ENCODE data around the gene IL1RAPL1. TPM values are rescaled to one million over a fixed set of nuclear protein-coding genes. Genes with fewer than 3 reads are reported as not detected.

The IL1RAPL1 gene
- total RNA-seq, 2 donors from 2014 or later = 0.54 TPM; not detected in 1

DNA sequence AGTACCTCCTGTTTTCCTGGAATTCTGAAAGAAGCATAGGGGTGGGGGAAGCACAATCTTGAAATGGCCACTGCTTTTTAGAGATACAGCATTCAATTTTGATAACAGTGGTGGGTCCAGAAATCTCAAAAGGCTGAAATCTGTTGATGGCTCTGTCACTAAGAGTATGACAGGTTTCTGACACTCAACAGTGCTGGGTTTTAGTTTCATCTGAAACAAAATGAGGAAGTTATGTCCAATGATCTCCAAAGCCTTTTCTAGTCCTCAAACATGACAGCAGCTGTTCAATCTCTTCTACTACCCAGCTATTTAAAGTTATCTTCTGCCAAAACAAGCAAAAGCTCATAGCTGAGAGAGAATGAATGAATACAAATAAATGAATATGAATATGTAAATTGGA is 110.5 kb downstream of the IL1RAPL1 start:
- no peak overlapping the region for H3K27ac ChIP-seq
- ATAC-seq (ENCODE audit: insufficient number of reproducible peaks, low FRiP score, low read depth) = no peak
- no peaks in the 10 kb centered on the region for H3K27me3 ChIP-seq (replicated peaks; ENCODE audit: insufficient read depth)
- no peaks in the 10 kb centered on the region for H3K9me3 ChIP-seq
- no peaks in the 10 kb centered on the region for H3K4me1 ChIP-seq (ENCODE audit: control insufficient read depth in 1 of 2, low read depth in 2 of 2)
- no peak for DNase-seq (ENCODE audit: low spot score)
- TF ChIP-seq, protein P1, sequence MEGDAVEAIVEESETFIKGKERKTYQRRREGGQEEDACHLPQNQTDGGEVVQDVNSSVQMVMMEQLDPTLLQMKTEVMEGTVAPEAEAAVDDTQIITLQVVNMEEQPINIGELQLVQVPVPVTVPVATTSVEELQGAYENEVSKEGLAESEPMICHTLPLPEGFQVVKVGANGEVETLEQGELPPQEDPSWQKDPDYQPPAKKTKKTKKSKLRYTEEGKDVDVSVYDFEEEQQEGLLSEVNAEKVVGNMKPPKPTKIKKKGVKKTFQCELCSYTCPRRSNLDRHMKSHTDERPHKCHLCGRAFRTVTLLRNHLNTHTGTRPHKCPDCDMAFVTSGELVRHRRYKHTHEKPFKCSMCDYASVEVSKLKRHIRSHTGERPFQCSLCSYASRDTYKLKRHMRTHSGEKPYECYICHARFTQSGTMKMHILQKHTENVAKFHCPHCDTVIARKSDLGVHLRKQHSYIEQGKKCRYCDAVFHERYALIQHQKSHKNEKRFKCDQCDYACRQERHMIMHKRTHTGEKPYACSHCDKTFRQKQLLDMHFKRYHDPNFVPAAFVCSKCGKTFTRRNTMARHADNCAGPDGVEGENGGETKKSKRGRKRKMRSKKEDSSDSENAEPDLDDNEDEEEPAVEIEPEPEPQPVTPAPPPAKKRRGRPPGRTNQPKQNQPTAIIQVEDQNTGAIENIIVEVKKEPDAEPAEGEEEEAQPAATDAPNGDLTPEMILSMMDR (IDR thresholded peaks at IDR 0.05) = no peak
- H3K4me3 ChIP-seq = no peak overlapping the region
- no peaks in the 10 kb centered on the region for H3K36me3 ChIP-seq

DNA sequence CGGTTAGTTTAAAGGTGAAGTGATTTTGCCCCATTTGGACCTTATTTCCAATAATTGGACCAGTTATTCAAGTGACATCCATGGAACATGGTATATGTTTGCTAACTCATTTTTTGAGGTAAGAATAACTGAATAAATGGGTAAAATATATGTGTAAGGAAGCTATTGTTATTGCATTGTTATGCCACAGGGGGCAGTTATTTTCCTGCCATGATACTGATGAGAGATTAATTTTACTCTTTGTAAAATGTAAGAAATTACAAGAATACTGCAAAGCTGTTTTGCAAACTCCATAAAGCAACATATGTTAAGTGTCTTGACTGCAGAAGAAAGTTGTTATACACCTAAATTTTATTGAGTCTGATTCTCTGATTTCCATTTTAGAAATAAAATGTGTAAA is 114.0 kb downstream of the IL1RAPL1 start:
- H3K4me3 ChIP-seq = no peak overlapping the region

GRCh38 chrX:28706964-28707363 is 119.7 kb downstream of the IL1RAPL1 start:
- Histone ChIP-seq H3K9me3 (no peaks in the 10 kb centered on the region), H3K4me3 (no peak overlapping the region), H3K27ac (no peak overlapping the region), H3K27me3 (replicated peaks; ENCODE audit: insufficient read depth) (no peaks in the 10 kb centered on the region), H3K4me1 (ENCODE audit: control insufficient read depth in 1 of 2, low read depth in 2 of 2) (no peaks in the 10 kb centered on the region), H3K36me3 (no peaks in the 10 kb centered on the region)
- TF ChIP-seq, protein P1 (IDR thresholded peaks at IDR 0.05) = no peak
- no peak for ATAC-seq (ENCODE audit: insufficient number of reproducible peaks, low FRiP score, low read depth)
- DNase-seq (ENCODE audit: low spot score) = no peak

More for the DNA sequence above, 114.0 kb downstream of the IL1RAPL1 start:
- no peak for ATAC-seq (ENCODE audit: insufficient number of reproducible peaks, low FRiP score, low read depth)
- no peak for DNase-seq (ENCODE audit: low spot score)
- TF ChIP-seq, protein P1 (IDR thresholded peaks at IDR 0.05) = no peak
- Histone ChIP-seq H3K4me1 (ENCODE audit: control insufficient read depth in 1 of 2, low read depth in 2 of 2) (no peaks in the 10 kb centered on the region), H3K27ac (no peak overlapping the region), H3K27me3 (replicated peaks; ENCODE audit: insufficient read depth) (no peaks in the 10 kb centered on the region), H3K9me3 (no peaks in the 10 kb centered on the region), H3K36me3 (no peaks in the 10 kb centered on the region)

DNA sequence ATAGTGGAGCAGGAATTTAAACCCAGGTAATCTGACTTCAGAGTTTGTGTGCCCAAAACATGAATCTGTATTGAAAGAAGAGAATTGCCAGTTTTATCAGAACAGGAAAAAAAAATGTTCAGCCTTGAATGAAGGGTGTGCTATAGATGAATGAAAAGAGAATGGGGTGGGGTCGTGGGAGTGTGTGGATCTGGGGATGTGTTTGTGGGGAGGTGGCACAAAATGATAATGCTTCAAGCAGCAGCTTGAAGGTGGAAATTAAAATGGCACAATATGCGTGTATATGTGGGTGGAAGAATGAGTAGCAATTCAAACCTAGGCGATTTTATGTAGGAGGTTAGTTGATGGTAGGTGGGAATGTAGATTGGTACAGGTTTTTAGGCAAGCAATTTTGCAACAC is 122.2 kb downstream of the IL1RAPL1 start:
- Histone ChIP-seq H3K4me1 (ENCODE audit: control insufficient read depth in 1 of 2, low read depth in 2 of 2) (no peaks in the 10 kb centered on the region), H3K27me3 (replicated peaks; ENCODE audit: insufficient read depth) (no peaks in the 10 kb centered on the region), H3K4me3 (no peak overlapping the region), H3K9me3 (no peaks in the 10 kb centered on the region), H3K27ac (no peak overlapping the region), H3K36me3 (no peaks in the 10 kb centered on the region)
- TF ChIP-seq, protein P1 (IDR thresholded peaks at IDR 0.05) = no peak
- ATAC-seq (ENCODE audit: insufficient number of reproducible peaks, low FRiP score, low read depth) = no peak
- DNase-seq (ENCODE audit: low spot score) = no peak

DNA sequence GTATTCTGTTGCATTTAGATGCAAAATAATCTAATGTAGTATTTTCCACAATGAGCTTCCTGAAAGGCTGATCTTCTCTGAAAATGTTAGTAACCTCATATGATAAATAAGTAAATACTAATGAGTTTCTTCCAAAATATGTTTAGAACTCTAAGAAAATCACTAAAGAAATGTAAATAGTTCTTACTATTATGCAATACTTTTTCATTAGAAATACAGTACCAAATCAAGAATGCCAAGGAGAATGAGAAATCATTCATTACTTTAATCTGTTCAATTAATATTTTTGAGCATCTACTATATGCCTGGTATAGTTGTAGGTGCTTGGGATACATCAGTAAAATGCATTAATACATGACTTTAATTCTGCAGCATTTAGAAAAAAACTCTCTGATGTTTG is 130.6 kb downstream of the IL1RAPL1 start:
- Histone ChIP-seq H3K27me3 (replicated peaks; ENCODE audit: insufficient read depth) (no peaks in the 10 kb centered on the region), H3K4me3 (no peak overlapping the region), H3K27ac (no peak overlapping the region), H3K9me3 (no peaks in the 10 kb centered on the region), H3K4me1 (ENCODE audit: control insufficient read depth in 1 of 2, low read depth in 2 of 2) (no peaks in the 10 kb centered on the region), H3K36me3 (no peaks in the 10 kb centered on the region)
- ATAC-seq (ENCODE audit: insufficient number of reproducible peaks, low FRiP score, low read depth) = no peak
- TF ChIP-seq, protein P1 (IDR thresholded peaks at IDR 0.05) = no peak
- no peak for DNase-seq (ENCODE audit: low spot score)

All from thoracic aorta (tissue), 2 donors.